IMR-90 (cell line): ENCODE results near the gene HIC2. TPM values are rescaled to one million over a fixed set of nuclear protein-coding genes. Genes with fewer than 3 reads are reported as not detected.
"Not testable (repeated sequence)": the region's sequence is repeated elsewhere in the genome, so short reads cannot be mapped to it uniquely, and the experiment has no call there.

Source experiments
- ATAC-seq: fragments of 200-7000 bp; cut with Tn5 transposase; 2 replicates; pipeline ENCODE4 v1.9.1; 2020; ENCODE audit warnings: low read depth, mild to moderate bottlenecking, moderate library complexity
- BruUV-seq: library from RNA; stranded (reverse); fragments of 400-500 nt; replicated peaks from 2 replicates; lab custom pipeline; 2021; lab: Mats Ljungman, UMichigan
- CTCF ChIA-PET: fragments of 300-600 bp; formaldehyde crosslinking; extraction: SDS; loops from one replicate; lab custom pipeline; 2021; ENCODE audit warnings: antibody characterized with exemption; lab: Yijun Ruan, JAX
- POLR2A ChIA-PET: fragments of 300-600 bp; sonication (Branson Sonifier 250); formaldehyde crosslinking; loops from one replicate; lab custom pipeline; 2022; ENCODE audit warnings: antibody characterized with exemption; ENCODE audit not compliant: unreplicated experiment; lab: Charles Lee
- DNase-seq: peaks from one replicate; pipeline ENCODE4 v3.0.0; 2013
- H2AFZ ChIP-seq: replicated peaks from 2 replicates; pipeline ENCODE3; 2013; ENCODE audit warnings: low read length, mild to moderate bottlenecking; ENCODE audit not compliant: poor library complexity
- H2AK5ac ChIP-seq: 2 replicates; pipeline ENCODE4 v1.6.1; 2013; ENCODE audit warnings: low read depth, low read length, inconsistent platforms
- H2AK9ac ChIP-seq: replicated peaks from 2 replicates; pipeline ENCODE3; 2013; ENCODE audit warnings: mild to moderate bottlenecking, low read depth, low read length, moderate library complexity; ENCODE audit not compliant: poor library complexity
- H2BK120ac ChIP-seq: 2 replicates; pipeline ENCODE4 v1.6.1; 2013; ENCODE audit warnings: low read depth, low read length, inconsistent platforms
- H2BK15ac ChIP-seq: 3 replicates; pipeline ENCODE4 v1.6.1; 2013; ENCODE audit warnings: low read depth, low read length, inconsistent platforms
- H2BK20ac ChIP-seq: 2 replicates; pipeline ENCODE4 v1.6.1; 2013; ENCODE audit warnings: low read depth, mild to moderate bottlenecking, inconsistent platforms, low read length, moderate library complexity
- H2BK5ac ChIP-seq: 2 replicates; pipeline ENCODE4 v1.6.1; 2013; ENCODE audit warnings: mild to moderate bottlenecking, low read depth, low read length, inconsistent platforms; ENCODE audit not compliant: poor library complexity, severe bottlenecking
- H3K14ac ChIP-seq: replicated peaks from 2 replicates; pipeline ENCODE4 v1.6.1; 2013; ENCODE audit warnings: low read depth, low read length, inconsistent platforms
- H3K18ac ChIP-seq: 2 replicates; pipeline ENCODE4 v1.6.1; 2013; ENCODE audit warnings: low read depth, low read length, control low read depth
- H3K23ac ChIP-seq: 2 replicates; pipeline ENCODE4 v1.6.1; 2013; ENCODE audit warnings: low read depth, low read length, inconsistent platforms
- H3K27ac ChIP-seq: 2 replicates; pipeline ENCODE4 v1.5.1; 2013; ENCODE audit warnings: mild to moderate bottlenecking, control low read depth, low read length; ENCODE audit not compliant: insufficient read depth
- H3K27me3 ChIP-seq: 2 replicates; pipeline ENCODE4 v1.6.1; 2013; ENCODE audit warnings: low read length; ENCODE audit not compliant: control insufficient read depth, insufficient read depth
- H3K36me3 ChIP-seq: 2 replicates; pipeline ENCODE4 v1.6.1; 2013; ENCODE audit warnings: low read length, mixed read lengths; ENCODE audit not compliant: control insufficient read depth, insufficient read depth
- H3K4ac ChIP-seq: 2 replicates; pipeline ENCODE4 v1.6.1; 2013; ENCODE audit warnings: low read depth, low read length, inconsistent platforms
- H3K4me1 ChIP-seq: 2 replicates; pipeline ENCODE4 v1.6.1; 2013; ENCODE audit warnings: low read length, mixed read lengths; ENCODE audit not compliant: control insufficient read depth, insufficient read depth
- H3K4me2 ChIP-seq: 2 replicates; pipeline ENCODE4 v1.6.1; 2013; ENCODE audit warnings: low read depth, mild to moderate bottlenecking, control low read depth, low read length, moderate library complexity
- H3K4me3 ChIP-seq: 2 replicates; pipeline ENCODE4 v1.5.1; 2013; ENCODE audit warnings: low read depth, mild to moderate bottlenecking, control low read depth, low read length, moderate library complexity; ENCODE audit not compliant: insufficient read depth
- H3K56ac ChIP-seq: 2 replicates; pipeline ENCODE4 v1.6.1; 2013; ENCODE audit warnings: low read length, inconsistent platforms; ENCODE audit not compliant: insufficient read depth; ENCODE audit errors: extremely low read depth
- H3K79me1 ChIP-seq, 2 experiments: 2 replicates each; pipeline ENCODE4 v1.6.1; 2013; ENCODE audit warnings: low read length in 2 of 2, inconsistent platforms in 1 of 2, low read depth in 1 of 2
- H3K9ac ChIP-seq: 2 replicates; pipeline ENCODE4 v1.6.1; 2013; ENCODE audit warnings: low read depth, low read length, control low read depth
- H3K9me1 ChIP-seq: 2 replicates; pipeline ENCODE4 v1.6.1; 2013; ENCODE audit warnings: low read length, inconsistent platforms; ENCODE audit not compliant: insufficient read depth
- H3K9me3 ChIP-seq: 2 replicates; pipeline ENCODE4 v1.6.1; 2013; ENCODE audit warnings: low read length; ENCODE audit not compliant: control insufficient read depth, insufficient read depth
- H4K20me1 ChIP-seq: 2 replicates; pipeline ENCODE4 v1.6.1; 2013; ENCODE audit warnings: low read length, inconsistent platforms; ENCODE audit not compliant: insufficient read depth
- H4K5ac ChIP-seq: 2 replicates; pipeline ENCODE4 v1.6.1; 2013; ENCODE audit warnings: mild to moderate bottlenecking, low read depth, low read length, control low read depth
- H4K8ac ChIP-seq, 2 experiments: 2 replicates each; pipeline ENCODE4 v1.6.1; 2013; ENCODE audit warnings: low read depth in 2 of 2, low read length in 2 of 2, control low read depth in 1 of 2, inconsistent platforms in 1 of 2
- H4K91ac ChIP-seq: 2 replicates; pipeline ENCODE4 v1.6.1; 2013; ENCODE audit warnings: low read depth, low read length, inconsistent platforms; ENCODE audit not compliant: insufficient read depth
- WGBS, 2 experiments: methylation state at CpG; one replicate each; pipeline versions ENCODE4 v1.1.5 to v1.1.7; 2013; ENCODE audit warnings: missing lambda C conversion rate in 2 of 2; ENCODE audit not compliant: insufficient read length in 1 of 2; ENCODE audit errors: extremely low coverage in 2 of 2; 5-methylcytosine and 5-hydroxymethylcytosine counted together
- dilution Hi-C: fragments of 300-500 bp; cut with HindIII; formaldehyde crosslinking; loops from one replicate; pipeline ENCODE4 v1.14.3; 2018; ENCODE audit warnings: low sequenced_read_pairs; ENCODE audit not compliant: unreplicated experiment
- in situ Hi-C: fragments of 300-500 bp; cut with MboI; formaldehyde crosslinking; loops from 3 replicates; pipeline ENCODE4 v1.14.3; 2019; ENCODE audit warnings: low sequenced_read_pairs, inconsistent platforms, mixed read lengths
- intact Hi-C: fragments of 100-400 bp; cut with micrococcal nuclease; formaldehyde crosslinking; loops from 2 replicates; pipeline ENCODE4 v1.10.0; 2022
- polyA plus RNA-seq, 3 experiments: library from polyadenylated mRNA; depleted of rRNA; stranded (reverse); fragments of >200 nt; gene quantifications; 2 replicates each; pipeline ENCODE4 v1.2.3, GENCODE V29; 2012; ENCODE audit warnings: low replicate concordance in 1 of 3
- total RNA-seq: library from RNA; depleted of rRNA; stranded (reverse); fragments of >200 nt; gene quantifications from 2 replicates; pipeline ENCODE4 v1.2.3, GENCODE V29; 2012

Gene HIC2
- total and polyA plus RNA-seq, 2 of the 4 experiments (the other 2 are of a cell fraction): 1.4 to 2.4 TPM

DNA sequence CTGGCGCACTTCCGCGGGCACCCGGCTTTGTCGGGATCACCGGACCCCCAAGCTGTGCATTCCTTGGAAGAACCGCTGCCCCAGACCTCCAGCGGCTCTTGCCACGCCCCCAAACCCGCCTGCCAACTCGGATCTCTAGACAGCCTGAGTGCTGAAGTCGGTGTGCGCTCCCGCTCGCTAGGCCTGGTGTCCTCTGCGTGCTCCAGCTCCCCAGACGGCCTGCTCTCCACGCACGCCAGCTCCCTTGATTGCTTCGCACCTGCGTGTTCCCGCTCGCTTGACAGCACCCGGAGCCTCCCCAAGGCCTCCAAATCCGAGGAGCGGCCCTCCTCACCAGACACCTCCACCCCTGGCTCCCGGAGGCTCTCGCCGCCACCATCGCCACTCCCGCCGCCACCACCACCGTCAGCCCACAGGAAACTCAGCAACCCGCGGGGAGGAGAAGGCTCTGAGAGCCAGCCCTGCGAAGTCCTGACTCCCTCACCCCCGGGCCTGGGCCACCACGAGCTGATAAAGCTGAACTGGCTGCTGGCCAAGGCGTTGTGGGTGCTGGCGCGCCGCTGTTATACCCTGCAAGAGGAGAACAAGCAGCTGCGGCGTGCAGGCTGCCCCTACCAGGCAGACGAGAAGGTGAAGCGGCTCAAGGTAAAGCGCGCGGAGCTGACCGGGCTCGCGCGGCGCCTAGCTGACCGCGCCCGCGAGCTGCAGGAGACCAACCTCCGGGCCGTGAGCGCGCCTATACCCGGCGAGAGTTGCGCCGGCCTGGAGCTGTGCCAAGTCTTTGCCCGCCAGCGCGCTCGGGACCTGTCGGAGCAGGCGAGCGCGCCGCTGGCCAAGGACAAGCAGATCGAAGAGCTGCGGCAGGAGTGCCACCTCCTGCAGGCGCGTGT lies 32.5 kb upstream of the HIC2 start:
- H2BK20ac ChIP-seq, CTCF ChIA-PET, H3K9me1 ChIP-seq, dilution Hi-C loops, H3K9ac ChIP-seq, H3K18ac ChIP-seq, H3K4ac ChIP-seq, H3K4me1 ChIP-seq, H3K36me3 ChIP-seq, H3K4me3 ChIP-seq, H3K79me1 ChIP-seq, in situ Hi-C loops, H2BK5ac ChIP-seq, H4K20me1 ChIP-seq, H2AK5ac ChIP-seq, H3K14ac ChIP-seq, H2BK120ac ChIP-seq, H4K8ac ChIP-seq, DNase-seq, H4K91ac ChIP-seq, H3K56ac ChIP-seq, H2AFZ ChIP-seq, intact Hi-C loops, H3K27ac ChIP-seq, POLR2A ChIA-PET, H2BK15ac ChIP-seq, BruUV-seq, H4K5ac ChIP-seq, H3K27me3 ChIP-seq, H3K9me3 ChIP-seq, H3K4me2 ChIP-seq, H3K23ac ChIP-seq, H2AK9ac ChIP-seq: not testable (repeated sequence)
- WGBS, 2 experiments: no CpG with 5 or more reads among the region's 79 CpGs
- peak; percentile 35; the same call in 1 of the 2 replicates for ATAC-seq

DNA sequence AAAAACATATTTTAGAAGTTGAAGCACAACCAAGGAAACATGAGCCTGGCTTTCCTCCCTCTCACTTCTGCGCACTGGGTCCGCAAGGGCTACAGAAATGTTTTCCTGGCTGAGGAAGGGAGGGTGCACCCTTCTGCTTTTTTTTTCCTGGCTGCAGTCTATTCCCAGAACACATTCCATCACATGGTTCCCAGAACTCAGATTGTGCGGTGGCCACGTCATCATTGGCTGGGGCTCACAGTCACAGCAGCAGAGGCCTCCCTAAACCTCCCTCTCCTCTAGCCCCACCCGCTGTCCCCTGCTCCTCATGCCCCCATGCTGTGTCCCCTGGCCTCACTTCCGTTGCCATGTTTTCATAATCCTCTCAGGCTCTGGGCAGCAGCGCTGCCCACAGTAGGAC lies 27.7 kb upstream of the HIC2 start:
- H2BK20ac ChIP-seq, H4K5ac ChIP-seq, H3K36me3 ChIP-seq, BruUV-seq, H2AK9ac ChIP-seq, H3K23ac ChIP-seq, H3K9me3 ChIP-seq, H2BK5ac ChIP-seq, ATAC-seq, H3K14ac ChIP-seq, POLR2A ChIA-PET, H2BK15ac ChIP-seq, H3K27me3 ChIP-seq, H3K56ac ChIP-seq, DNase-seq, H4K20me1 ChIP-seq, intact Hi-C loops, in situ Hi-C loops, H3K4me1 ChIP-seq, H2AK5ac ChIP-seq, H3K79me1 ChIP-seq, H3K9me1 ChIP-seq, H2BK120ac ChIP-seq, H4K91ac ChIP-seq, H3K18ac ChIP-seq, H3K4me3 ChIP-seq, H3K4ac ChIP-seq, H3K4me2 ChIP-seq, H3K27ac ChIP-seq, H2AFZ ChIP-seq, CTCF ChIA-PET, dilution Hi-C loops, H3K9ac ChIP-seq, H4K8ac ChIP-seq: not testable (repeated sequence)
- no CpG with 5 or more reads among the region's 7 CpGs for WGBS, 2 experiments
